ENCODE measurements around the gene MAGEB6. TPM values are rescaled to one million over a fixed set of nuclear protein-coding genes. Genes with fewer than 3 reads are reported as not detected.

MAGEB6 gene
- total RNA-seq: not detected
- not detected for polyA plus RNA-seq

DNA sequence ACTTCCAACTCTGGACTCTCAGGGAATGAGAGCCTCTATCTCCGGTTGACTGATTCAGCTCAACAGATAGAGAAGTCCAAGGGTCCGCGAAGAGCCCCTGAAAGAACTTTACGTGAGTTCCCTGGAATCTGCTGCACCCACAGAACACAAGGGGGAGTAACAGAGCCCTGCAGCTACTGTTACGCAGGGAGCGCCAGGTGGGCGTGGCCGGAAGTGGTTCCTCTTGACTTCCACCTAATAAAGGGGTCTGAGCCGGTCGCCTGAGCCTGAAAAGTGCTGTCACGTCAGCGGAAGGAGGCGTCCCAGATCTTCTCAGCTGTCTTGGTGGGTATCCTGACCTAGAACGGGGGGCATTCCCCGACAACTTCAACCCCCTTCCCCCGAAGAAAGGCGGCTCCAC is at the start of gene MAGEB6:
TSS of gene MAGEB6 (plus strand) at position 237 of the 400 bp plus-strand sequence. CDS start 1,407 bp downstream, outside the sequence.
- Histone ChIP-seq H3K9ac (ENCODE audit: low read depth in 1 of 2, low read length in 2 of 2) (no peak within 1 kb of the TSS), H3K4me1 (ENCODE audit: control insufficient read depth in 4 of 4, insufficient read depth in 4 of 4, low read length in 3 of 4) (no peaks in the 10 kb centered on the region), H3K4me3 (ENCODE audit: low read depth in 1 of 3, low read length in 3 of 3) (no peak within 1 kb of the TSS), H3K36me3 (ENCODE audit: control insufficient read depth in 4 of 4, insufficient read depth in 3 of 4, low read depth in 1 of 4, low read length in 3 of 4) (no peaks in the 10 kb centered on the region), H3K9me3 (ENCODE audit: control insufficient read depth in 4 of 4, low read length in 3 of 4) (no peaks in the 10 kb centered on the region), H3K27me3 (ENCODE audit: control insufficient read depth in 4 of 4, insufficient read depth in 4 of 4, low read length in 3 of 4) (no peaks in the 10 kb centered on the region), H3K27ac (ENCODE audit: low read depth in 1 of 2, low read length in 2 of 2) (no peak within 1 kb of the TSS)
- 88% methylated on average over 17 of the region's 17 CpGs for WGBS
- no peak for TF ChIP-seq HNF4G (IDR thresholded peaks at IDR 0.05)
- no peak for TF ChIP-seq RXRA (IDR thresholded peaks at IDR 0.05)
- no peak for TF ChIP-seq TAF1 (conservative IDR thresholded peaks at IDR 0.05)
- no peak for TF ChIP-seq RAD21 (IDR thresholded peaks at IDR 0.05)
- TF ChIP-seq JUND (IDR thresholded peaks at IDR 0.05): no peak
- TF ChIP-seq FOXA1 (IDR thresholded peaks at IDR 0.05): no peak
- no peak for TF ChIP-seq HNF4A (conservative IDR thresholded peaks at IDR 0.05)
- no peak for TF ChIP-seq SP1 (IDR thresholded peaks at IDR 0.05)
- TF ChIP-seq YY1 (IDR thresholded peaks at IDR 0.05): no peak
- TF ChIP-seq FOXA2 (IDR thresholded peaks at IDR 0.05): no peak
- TF ChIP-seq, protein P1, sequence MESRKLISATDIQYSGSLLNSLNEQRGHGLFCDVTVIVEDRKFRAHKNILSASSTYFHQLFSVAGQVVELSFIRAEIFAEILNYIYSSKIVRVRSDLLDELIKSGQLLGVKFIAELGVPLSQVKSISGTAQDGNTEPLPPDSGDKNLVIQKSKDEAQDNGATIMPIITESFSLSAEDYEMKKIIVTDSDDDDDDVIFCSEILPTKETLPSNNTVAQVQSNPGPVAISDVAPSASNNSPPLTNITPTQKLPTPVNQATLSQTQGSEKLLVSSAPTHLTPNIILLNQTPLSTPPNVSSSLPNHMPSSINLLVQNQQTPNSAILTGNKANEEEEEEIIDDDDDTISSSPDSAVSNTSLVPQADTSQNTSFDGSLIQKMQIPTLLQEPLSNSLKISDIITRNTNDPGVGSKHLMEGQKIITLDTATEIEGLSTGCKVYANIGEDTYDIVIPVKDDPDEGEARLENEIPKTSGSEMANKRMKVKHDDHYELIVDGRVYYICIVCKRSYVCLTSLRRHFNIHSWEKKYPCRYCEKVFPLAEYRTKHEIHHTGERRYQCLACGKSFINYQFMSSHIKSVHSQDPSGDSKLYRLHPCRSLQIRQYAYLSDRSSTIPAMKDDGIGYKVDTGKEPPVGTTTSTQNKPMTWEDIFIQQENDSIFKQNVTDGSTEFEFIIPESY (IDR thresholded peaks at IDR 0.05): no peak
- TF ChIP-seq, protein P2, sequence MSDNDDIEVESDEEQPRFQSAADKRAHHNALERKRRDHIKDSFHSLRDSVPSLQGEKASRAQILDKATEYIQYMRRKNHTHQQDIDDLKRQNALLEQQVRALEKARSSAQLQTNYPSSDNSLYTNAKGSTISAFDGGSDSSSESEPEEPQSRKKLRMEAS (IDR thresholded peaks at IDR 0.05): no peak
- TF ChIP-seq ATF3 (IDR thresholded peaks at IDR 0.05): no peak
- no peak for TF ChIP-seq EGR1 (IDR thresholded peaks at IDR 0.05; ENCODE audit: low read depth in 2 of 2)
- TF ChIP-seq, protein P3, sequence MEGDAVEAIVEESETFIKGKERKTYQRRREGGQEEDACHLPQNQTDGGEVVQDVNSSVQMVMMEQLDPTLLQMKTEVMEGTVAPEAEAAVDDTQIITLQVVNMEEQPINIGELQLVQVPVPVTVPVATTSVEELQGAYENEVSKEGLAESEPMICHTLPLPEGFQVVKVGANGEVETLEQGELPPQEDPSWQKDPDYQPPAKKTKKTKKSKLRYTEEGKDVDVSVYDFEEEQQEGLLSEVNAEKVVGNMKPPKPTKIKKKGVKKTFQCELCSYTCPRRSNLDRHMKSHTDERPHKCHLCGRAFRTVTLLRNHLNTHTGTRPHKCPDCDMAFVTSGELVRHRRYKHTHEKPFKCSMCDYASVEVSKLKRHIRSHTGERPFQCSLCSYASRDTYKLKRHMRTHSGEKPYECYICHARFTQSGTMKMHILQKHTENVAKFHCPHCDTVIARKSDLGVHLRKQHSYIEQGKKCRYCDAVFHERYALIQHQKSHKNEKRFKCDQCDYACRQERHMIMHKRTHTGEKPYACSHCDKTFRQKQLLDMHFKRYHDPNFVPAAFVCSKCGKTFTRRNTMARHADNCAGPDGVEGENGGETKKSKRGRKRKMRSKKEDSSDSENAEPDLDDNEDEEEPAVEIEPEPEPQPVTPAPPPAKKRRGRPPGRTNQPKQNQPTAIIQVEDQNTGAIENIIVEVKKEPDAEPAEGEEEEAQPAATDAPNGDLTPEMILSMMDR (IDR thresholded peaks at IDR 0.05; ENCODE audit: low read depth, low read length, missing input control): no peak
- TF ChIP-seq GABPA (IDR thresholded peaks at IDR 0.05 in 1 of 2, conservative IDR thresholded peaks at IDR 0.05 in 1 of 2): no peak
- no peak for DNase-seq (ENCODE audit: low spot score)

GRCh38 chrX:26146024-26146423 is 46.2 kb upstream of the MAGEB6 start:
- Histone ChIP-seq H3K9ac (ENCODE audit: low read depth in 1 of 2, low read length in 2 of 2) (no peak overlapping the region), H3K9me3 (ENCODE audit: control insufficient read depth in 4 of 4, low read length in 3 of 4) (no peaks in the 10 kb centered on the region), H3K4me3 (ENCODE audit: low read depth in 1 of 3, low read length in 3 of 3) (no peak overlapping the region), H3K4me1 (ENCODE audit: control insufficient read depth in 4 of 4, insufficient read depth in 4 of 4, low read length in 3 of 4) (no peaks in the 10 kb centered on the region), H3K27me3 (ENCODE audit: control insufficient read depth in 4 of 4, insufficient read depth in 4 of 4, low read length in 3 of 4) (no peaks in the 10 kb centered on the region), H3K36me3 (ENCODE audit: control insufficient read depth in 4 of 4, insufficient read depth in 3 of 4, low read depth in 1 of 4, low read length in 3 of 4) (no peaks in the 10 kb centered on the region), H3K27ac (ENCODE audit: low read depth in 1 of 2, low read length in 2 of 2) (no peak overlapping the region)
- WGBS: 18% methylated on average over 2 of the region's 2 CpGs
- TF ChIP-seq, protein P1 (IDR thresholded peaks at IDR 0.05): no peak
- TF ChIP-seq RXRA (IDR thresholded peaks at IDR 0.05): no peak
- DNase-seq (ENCODE audit: low spot score): no peak
